Fibroblast of skin of right quadriceps (primary cell): ENCODE data around the gene FADD.
"Not testable (repeated sequence)": the region's sequence is repeated elsewhere in the genome, so short reads cannot be mapped to it uniquely, and the experiment has no call there.

Source experiments
- DNase-seq: peaks from one replicate; pipeline ENCODE4 v3.0.0-alpha.2; 2013

Gene FADD

DNA sequence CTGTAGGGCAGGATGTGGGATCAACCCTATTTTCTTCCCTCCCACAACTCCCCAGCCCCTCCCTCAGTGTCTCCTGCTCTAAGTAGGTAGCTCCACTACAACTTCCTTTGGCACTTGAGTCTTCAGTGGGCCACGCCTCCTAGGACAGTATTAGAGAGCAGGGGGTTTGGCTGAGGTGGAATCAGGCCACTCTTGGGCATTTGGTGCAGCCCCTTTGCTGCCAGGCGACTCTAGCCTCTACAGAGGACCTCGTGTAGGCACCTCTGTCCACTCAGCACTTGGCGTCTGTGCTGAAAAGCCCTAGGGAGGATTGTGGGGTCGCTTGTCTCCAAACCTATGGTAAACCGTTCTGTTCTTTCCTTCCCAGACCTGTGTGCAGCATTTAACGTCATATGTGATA is 2.7 kb downstream of the FADD start:
- DNase-seq: no peak

DNA sequence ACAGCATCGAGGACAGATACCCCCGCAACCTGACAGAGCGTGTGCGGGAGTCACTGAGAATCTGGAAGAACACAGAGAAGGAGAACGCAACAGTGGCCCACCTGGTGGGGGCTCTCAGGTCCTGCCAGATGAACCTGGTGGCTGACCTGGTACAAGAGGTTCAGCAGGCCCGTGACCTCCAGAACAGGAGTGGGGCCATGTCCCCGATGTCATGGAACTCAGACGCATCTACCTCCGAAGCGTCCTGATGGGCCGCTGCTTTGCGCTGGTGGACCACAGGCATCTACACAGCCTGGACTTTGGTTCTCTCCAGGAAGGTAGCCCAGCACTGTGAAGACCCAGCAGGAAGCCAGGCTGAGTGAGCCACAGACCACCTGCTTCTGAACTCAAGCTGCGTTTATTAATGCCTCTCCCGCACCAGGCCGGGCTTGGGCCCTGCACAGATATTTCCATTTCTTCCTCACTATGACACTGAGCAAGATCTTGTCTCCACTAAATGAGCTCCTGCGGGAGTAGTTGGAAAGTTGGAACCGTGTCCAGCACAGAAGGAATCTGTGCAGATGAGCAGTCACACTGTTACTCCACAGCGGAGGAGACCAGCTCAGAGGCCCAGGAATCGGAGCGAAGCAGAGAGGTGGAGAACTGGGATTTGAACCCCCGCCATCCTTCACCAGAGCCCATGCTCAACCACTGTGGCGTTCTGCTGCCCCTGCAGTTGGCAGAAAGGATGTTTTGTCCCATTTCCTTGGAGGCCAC is 3.3 kb downstream of the FADD start:
- DNase-seq: no peak

DNA sequence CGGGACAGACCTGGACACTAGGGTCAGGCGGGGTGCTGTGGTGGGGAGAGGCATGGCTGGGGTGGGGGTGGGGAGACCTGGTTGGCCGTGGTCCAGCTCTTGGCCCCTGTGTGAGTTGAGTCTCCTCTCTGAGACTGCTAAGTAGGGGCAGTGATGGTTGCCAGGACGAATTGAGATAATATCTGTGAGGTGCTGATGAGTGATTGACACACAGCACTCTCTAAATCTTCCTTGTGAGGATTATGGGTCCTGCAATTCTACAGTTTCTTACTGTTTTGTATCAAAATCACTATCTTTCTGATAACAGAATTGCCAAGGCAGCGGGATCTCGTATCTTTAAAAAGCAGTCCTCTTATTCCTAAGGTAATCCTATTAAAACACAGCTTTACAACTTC is 3.9 kb downstream of the FADD start:
- DNase-seq: no peak

DNA sequence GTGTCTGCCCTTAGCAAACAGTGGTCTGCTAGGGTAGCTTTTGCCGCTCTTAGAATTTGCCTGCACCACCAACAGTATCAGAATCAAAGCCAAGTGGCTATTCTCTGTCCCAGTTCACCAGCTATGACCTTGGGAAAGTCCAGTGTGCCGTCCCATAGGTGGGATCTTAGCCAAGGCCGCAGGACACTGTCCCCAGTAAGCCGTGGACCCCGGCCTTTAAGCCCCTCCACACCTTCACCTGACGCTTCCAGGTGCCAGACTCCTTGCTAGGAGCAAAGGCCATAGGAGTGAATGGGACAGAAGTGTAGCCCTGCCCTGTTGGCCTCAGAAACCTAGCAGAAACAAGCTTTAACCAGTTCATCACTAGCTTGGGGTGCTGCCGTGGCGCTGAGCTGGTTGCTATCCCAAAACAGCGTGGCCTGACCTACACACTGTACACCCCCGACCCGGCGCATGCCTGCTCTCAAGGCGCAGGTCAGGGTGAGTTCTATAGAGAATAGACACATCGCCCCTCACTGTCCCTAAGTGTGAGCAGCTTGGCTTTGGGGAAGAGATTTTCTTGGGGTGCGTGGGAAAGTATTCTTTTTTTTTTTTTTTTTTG is 4.5 kb downstream of the FADD start:
- DNase-seq: no peak

DNA sequence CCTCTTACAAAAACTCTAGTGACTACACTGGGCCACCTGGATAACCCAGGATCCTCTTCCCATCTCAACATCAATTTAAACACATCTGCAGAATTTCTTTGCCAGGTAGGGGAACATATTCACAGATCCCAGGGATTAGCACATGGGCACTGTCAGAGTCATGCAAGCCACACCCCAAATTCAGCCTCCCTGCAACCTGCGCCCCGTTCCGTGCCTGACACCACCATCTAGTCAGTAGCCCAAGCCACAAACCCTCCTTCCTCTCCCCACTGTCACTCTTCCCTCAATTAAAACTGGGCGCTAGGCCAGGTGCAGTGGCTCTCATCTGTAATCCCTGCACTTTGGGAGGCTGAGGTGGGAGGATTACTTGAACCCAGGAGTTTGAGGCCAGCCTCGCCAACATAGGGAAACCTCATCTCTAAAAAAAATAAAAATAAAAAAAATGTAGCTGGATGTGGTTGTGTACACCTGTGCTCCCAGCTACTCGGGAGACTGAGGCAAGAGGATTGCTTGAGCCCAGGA is 6.4 kb downstream of the FADD start:
- no peak for DNase-seq

DNA sequence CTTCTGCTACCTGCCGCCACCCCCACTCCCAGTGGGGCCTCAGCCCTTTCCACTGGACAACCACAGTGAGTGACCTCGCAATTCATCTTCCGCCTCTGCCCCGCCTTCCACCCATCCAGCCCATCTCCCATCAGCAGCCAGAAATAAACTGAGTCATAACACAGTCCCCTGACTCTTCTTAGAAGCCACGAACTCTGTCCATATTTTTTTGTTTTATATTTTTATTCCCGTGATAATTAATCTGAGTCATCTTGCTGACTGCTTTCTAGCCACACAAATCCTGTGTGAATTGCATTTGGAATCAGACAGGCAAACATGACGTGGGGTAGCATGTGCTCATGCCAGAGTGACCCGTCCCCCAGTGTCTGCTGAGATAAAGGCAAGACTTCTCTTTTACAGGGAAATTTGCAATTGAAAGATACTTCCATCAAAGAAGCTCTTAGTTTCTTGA is 7.0 kb downstream of the FADD start:
- DNase-seq: peak; percentile 66

DNA sequence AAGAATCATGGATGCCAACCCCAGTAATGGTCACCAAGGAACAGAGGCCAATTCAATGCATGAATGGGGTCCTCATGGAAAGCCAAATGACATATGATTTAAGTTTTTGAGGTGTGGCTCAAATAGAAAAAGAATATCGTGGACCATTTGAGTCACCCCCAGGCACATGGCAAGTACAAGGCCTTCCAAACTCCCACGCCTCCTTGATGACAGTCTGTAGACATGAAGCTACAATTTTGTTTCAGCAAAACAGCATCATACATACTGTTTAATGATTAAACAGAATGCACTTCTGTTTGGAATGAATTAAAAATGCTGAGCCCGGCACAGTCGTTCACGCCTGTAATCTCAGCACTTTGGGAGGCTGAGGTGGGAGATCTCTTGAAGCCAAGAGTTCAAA is 7.4 kb downstream of the FADD start:
- DNase-seq: no peak

DNA sequence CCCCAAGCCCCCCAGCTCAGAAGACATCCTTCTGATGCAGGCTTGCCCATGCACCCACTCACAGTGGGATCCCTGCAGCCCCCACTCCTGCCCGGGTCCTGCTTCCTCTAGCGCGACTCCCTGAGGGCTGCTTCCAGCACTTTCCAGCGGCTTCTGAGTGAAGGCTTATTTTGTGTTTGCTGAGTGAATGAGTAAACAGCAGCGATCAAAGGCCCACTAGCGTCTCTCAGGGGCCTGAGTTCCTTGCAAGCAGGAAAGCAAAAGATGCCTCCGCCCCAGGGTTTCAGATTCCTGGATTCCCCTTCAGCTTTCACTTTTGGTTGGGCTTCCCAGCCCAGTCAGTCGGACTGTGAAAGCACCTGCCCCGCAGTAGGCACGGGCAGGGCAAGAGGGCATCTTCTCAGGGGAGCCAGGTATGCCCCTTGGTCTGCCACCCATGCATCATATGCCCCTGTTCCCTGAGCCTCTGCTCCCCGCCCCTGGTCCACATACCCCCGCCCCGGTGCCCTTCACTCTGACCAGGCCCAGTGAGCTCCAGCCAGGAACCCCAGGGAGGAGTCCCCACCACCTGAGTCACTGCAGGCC is 9.2 kb downstream of the FADD start:
- DNase-seq: no peak

DNA sequence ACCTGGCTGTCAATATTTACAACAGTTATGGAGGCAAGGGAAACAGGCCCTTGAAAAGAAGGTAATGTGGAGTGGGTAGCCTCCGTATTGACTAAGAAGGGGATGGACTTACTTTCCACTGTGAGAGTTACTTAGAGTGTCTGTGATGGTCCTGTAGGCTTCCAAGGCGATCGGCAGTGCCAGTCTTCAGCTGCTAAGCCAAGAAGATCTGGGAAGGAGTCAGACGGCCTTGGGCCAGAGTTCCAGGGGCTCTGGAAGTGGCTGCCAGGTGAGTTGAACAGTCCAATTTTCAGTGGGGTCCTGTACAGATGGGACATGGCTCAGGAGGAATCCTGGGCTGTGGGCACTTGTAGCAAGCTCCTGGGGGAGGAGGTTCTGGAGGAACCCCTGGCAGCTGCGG is 14.3 kb downstream of the FADD start:
- not testable (repeated sequence) for DNase-seq

DNA sequence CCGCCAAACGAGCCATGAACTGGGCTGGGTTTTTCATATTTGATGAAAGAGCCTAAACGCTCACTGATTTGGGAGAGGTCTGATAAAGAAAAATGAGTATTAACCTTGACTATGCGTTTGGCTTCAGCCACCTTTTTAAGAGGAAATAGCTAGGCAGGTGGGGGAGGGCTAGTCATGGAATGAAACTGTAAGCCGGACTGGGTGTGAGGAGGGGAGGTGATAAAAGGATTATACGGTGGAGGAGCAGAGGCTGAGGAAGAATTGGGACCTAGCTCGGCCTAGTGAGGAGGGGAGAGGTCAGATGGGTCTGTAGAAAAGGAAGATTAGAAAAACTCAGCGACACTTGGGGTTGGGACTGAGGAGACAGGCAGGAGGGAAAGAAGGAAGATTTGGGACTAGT is 15.0 kb downstream of the FADD start:
- DNase-seq: not testable (repeated sequence)

DNA sequence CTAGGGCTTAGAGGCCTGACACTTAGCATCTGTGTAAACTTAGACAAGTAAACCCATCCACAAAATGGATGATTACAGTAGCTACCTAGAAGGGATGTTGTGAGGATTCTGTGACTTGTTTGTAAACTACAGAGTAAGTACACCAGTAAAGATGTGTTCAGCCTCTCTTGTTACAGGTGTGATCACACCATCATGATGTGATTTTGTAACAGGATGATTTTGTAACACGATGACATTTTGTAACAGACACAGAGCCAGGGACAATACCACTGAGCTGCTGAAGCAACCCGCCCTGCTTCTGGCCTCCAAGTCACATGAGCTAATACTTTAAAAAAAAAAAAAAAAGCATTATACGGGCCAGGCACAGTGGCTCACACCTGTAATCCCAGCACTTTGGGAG is 17.0 kb downstream of the FADD start:
- DNase-seq: no peak

DNA sequence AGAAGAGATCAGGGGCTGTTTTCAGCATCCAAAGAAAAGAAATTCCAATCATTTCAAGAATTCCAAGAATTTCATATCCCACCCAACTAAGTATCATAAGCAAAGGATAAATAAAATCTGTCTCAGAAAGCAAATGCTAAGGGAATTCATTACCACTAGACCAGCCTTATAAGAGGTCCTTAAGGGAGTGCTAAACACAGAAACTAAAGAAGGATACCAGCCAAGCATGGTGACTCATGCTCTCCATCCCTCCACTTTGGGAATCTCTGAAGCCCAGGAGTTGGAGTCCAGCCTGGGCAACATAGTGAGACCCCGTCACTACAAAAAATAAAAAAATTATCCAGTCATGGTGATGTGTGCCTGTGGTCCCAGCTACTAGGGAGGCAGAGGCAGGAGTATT is 17.8 kb downstream of the FADD start:
- peak; percentile 25 for DNase-seq

DNA sequence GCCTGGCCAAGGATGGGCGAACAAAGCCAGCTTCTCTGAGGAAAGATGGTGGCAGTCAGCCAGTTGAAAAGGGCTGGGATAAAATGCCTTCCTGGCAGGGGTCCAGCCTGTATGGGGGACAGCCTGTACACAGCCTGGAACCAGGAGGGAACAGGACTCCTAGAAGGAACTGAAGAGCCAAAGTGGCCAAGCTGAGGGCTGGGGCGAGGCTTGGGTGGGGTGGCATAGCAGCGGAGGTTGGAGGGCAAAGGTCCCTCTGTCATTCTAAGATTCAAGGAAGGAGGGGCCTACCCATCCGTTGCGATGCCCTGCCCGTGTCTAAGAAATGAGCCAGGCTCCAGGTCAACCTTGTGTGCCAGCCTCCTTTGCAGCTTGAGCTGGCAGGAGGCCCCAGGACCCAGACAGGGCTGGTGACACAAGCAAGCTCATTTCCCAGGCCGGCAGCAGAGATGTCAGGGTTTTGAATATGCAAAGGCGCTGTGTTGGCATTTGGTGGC is 22.6 kb downstream of the FADD start:
- no peak for DNase-seq

DNA sequence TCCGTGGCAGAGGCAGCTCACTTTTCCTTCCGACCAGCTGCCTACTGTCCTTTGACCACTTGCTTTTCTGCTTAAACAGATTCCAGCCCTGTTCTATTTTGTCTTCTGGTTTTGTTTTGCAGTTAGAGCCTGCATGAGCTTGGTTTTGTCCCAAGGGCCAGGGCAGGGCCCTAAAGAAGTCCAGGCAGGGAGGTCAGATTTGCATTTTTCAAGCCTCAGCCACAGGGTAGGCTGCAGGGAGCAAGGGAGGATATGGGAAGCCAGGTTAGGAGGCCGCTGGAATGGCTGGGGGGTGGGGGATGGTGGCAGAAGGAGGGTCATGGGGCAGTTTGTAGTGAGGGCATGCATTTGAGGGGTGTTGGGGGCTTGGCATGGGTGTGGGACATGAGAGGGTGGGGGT is 23.1 kb downstream of the FADD start:
- DNase-seq: no peak

DNA sequence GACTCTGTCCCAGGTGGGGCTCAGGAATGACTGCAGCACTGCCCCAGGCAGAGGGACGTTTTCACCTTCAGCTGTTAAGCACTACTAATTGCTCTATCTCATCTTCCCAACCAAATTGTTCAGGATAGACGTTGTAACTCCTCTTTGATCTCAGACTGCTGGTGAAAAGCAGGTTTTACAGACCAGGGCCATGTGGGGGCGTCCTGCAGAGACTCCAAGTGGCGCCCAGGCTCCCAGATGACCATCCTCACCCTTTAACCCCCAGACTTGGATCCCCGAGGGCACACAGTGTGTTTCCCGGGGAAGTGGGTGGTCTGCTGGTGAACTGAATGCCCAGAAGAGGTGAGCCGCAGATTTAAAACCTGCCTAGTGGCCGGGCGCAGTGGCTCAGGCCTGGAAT is 23.9 kb downstream of the FADD start:
- DNase-seq: no peak

DNA sequence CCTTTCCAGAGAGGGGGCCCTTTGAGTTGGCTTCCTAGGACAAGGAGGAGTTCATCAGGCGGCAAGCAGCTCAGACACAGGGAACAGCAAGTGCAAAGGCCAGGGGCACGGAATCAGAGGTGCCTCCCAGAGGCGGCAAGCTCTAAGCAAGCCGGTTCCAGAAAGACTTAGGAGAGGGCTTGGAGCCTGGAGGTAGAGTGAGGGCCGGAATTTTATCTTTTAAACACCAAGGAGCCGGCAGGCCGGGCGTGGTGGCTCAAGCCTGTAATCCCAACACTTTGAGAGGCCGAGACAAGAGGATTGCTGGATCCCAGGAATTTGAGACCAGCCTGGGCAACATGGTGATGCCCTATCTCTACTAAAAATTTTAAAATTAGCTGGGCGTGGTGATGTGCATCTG is 26.6 kb downstream of the FADD start:
- DNase-seq: no peak

DNA sequence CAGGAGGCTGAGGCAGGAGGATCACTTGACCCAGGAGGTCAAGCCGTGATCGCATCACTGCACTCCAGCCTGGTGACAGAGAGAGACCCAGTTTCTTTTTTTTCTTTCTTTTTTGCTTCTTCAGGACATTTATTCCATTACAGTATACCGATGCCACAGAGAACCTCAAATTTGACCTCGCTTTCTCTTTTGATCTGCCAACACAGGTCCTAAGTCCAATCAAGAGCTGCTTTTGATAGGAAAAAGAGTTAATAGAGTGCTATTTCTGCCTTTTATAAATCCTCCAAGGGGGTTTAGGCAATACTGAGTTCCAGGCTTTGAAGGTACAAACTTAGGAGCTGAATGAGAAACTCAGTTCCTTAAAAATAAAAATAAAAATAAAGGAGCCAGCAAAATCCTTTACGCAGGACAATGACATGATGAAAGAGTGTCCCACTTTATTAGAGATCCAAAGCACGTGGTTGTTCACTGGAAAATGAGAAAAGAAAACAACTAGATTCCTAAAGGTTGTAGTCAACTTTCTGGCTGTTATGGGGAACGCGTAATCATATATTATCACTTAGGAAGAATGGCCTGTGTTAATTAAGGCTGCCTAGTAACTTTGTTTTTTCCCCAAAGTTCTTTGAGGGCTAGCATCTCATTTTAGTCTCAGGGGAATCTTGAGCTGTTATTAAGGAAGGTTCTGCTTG is 27.2 kb downstream of the FADD start:
- DNase-seq: no peak

DNA sequence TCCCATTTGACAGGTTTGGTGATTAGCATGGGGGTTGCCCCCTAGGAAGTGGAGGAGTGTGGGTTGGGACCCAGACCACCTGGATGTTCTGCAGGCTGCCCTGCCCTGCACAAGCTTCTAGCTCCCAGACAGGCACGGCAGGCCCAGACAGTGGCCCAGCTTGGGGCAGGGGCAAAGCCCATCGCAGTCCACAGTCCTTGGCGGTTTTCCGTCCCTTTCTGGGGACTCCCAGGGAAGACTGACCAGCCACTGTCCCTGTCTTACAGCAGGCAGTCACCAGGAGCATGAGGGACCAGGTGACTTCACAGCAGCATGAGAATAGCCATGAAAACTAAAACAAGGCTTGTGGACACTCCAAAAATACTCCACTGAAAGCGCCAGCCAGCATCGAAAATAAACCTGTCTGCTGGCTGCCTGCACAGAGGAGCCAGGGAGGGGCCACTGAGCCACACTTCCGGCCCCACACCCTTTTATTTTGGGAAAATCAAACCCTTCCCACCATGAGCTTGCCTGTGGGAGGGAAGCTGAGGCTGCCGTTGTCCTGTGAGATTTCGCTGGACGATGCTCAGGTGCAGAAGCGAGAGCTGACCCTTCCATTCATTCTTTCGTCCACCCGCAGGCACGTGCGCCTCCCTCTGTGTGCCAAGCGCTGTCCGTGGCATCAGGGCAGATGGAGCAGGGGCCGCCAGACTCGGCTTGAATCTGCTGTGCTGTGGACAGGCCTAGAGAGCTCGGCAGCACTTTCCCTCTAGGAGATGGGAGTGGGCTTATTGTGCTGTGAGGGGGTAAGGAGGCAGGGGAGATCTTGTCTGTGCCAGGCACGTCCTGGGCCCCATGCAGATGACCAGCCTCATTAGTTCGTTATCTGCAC is 28.0 kb downstream of the FADD start:
- DNase-seq: no peak

DNA sequence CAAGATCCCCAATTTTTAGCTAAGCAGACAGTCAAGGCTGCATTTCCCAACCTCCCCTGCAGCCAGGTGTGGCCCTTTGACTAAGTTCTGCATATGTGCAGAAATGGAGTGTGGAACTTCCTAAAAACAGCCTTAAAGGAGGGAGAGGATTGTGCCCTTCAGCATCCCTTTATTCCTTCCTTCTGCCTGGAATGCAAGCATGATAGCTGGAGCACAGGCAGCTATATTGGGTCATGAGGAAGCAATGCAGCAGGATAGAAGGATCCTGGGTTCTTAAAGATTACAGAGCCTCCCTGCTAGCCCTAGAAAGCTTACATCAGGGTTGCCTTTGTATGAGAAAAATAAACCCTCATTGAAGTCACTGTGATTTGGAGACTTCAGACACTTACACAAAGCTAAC is 29.9 kb downstream of the FADD start:
- no peak for DNase-seq

DNA sequence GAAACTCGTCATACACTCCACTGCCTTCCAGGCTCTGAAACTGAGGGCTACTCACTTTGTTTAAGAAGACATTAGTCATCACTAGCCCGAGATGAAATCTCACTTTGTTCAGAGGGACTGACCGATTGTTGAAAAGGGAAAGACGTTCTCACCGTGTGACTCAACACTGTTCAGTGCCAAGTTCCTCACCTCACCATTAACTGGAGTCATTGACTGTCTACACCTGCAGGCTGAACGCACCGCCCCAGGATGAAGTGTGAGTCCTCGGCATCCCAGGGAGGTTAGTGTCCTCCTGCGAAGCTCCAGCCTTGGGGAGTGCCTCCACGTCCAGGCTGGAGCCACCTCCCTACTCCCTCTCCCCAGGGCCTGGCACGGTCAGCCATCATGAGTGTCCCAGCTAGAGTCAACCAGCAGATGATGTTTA is 30.4 kb downstream of the FADD start:
- peak; percentile 58 for DNase-seq

DNA sequence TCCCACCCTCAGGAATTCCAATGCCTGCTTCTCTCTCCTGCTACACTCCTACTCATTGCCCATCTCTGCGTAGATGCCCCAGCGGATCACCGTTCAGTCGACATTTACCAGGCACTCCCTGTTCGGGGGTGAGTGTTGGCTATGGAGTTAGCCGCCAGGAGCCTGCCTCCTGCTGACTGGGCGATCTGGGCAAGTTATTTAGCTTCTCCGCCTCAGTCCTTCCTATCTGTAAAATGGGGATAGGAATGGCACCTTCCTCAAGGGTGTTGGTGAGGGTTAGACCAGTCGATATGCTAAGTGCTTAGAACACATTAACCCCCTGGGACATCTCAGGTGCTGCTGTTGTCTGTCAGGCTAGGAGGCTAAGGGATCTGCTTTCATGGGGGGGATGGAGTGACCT is 30.9 kb downstream of the FADD start:
- no peak for DNase-seq

DNA sequence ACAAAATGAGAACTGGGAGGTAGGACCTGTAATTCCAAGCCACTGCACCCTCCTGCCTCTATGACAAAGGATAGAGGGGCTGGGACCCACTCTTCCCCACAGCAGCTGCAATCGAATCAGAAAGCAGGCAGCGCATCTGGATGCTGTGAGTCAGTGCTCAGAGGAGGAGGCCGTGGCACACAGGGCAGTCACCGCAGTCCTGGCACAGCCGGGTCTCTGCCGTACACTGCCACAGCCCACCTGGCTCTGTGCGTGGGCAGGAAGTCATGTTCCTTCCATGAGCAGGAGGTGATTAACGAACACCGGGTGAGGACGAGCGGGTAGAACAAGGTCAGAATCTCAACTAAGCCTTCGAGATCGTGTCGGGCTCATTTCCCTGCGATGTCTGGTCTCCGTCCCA is 37.2 kb downstream of the FADD start:
- no peak for DNase-seq
